Astrocyte (in vitro differentiated cells and primary cell): ENCODE measurements around the gene AHSA1.

Source experiments
- EZH2 ChIP-seq: IDR thresholded peaks from 2 replicates; pipeline ENCODE4 v1.6.1; 2012; ENCODE audit warnings: mild to moderate bottlenecking, low read length, inconsistent platforms; ENCODE audit not compliant: insufficient read depth
- TF ChIP-seq, protein P1 (sequence below): IDR thresholded peaks from 2 replicates; pipeline ENCODE4 v1.5.1; 2011; ENCODE audit warnings: low read depth, mild to moderate bottlenecking, inconsistent platforms, low read length, moderate library complexity; ENCODE audit not compliant: insufficient read depth

DNA sequence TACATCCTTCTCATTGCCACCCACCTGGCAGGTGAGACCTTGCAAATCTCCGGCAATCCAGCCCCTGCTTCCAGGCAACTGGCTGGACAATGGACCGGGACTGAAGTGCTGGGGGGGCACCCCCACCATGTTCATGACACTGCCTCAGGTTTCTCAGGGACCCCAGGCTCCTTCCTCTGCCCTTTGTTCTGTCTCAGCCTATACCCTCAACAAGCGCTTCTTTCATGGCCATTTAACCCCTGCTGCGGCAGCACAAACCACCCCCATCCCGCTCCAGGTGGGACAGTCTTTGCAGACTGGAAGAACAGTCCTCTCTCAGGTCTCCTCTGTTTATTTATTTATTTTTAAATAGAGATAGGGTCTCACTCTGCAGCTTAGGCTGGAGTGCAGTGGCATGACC lies 33.2 kb downstream of the AHSA1 start:
- TF ChIP-seq, protein P1, sequence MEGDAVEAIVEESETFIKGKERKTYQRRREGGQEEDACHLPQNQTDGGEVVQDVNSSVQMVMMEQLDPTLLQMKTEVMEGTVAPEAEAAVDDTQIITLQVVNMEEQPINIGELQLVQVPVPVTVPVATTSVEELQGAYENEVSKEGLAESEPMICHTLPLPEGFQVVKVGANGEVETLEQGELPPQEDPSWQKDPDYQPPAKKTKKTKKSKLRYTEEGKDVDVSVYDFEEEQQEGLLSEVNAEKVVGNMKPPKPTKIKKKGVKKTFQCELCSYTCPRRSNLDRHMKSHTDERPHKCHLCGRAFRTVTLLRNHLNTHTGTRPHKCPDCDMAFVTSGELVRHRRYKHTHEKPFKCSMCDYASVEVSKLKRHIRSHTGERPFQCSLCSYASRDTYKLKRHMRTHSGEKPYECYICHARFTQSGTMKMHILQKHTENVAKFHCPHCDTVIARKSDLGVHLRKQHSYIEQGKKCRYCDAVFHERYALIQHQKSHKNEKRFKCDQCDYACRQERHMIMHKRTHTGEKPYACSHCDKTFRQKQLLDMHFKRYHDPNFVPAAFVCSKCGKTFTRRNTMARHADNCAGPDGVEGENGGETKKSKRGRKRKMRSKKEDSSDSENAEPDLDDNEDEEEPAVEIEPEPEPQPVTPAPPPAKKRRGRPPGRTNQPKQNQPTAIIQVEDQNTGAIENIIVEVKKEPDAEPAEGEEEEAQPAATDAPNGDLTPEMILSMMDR, result no peak
- no peak for TF ChIP-seq EZH2
